Measurements from ENCODE around the gene GSTM2. TPM values are rescaled to one million over a fixed set of nuclear protein-coding genes. Genes with fewer than 3 reads are reported as not detected.

The GSTM2 gene
- total RNA-seq, 1 donor from 2014 or later, result 46.7 TPM

GRCh38 chr1:109713636-109714035, 45.8 kb downstream of the GSTM2 start:
- DNase-seq (ENCODE audit: low spot score), result no peak

- DNase-seq (ENCODE audit: low spot score), result no peak
Measured at GRCh38 chr1:109714661-109715372, 47.0 kb downstream of the GSTM2 start.

GRCh38 chr1:109716121-109716520, 48.3 kb downstream of the GSTM2 start:
- DNase-seq (ENCODE audit: low spot score), result no peak

- no peak for DNase-seq (ENCODE audit: low spot score)
Measured at GRCh38 chr1:109716570-109717090, 48.8 kb downstream of the GSTM2 start.

- DNase-seq (ENCODE audit: low spot score), result no peak
Measured at GRCh38 chr1:109717729-109718128, 49.9 kb downstream of the GSTM2 start.

- no peak for DNase-seq (ENCODE audit: low spot score)
Measured at GRCh38 chr1:109718495-109718894, 50.6 kb downstream of the GSTM2 start.

GRCh38 chr1:109719337-109719837, 51.5 kb downstream of the GSTM2 start:
- DNase-seq (ENCODE audit: low spot score), result no peak

- no peak for DNase-seq (ENCODE audit: low spot score)
Measured at GRCh38 chr1:109721042-109721441, 53.2 kb downstream of the GSTM2 start.

- DNase-seq (ENCODE audit: low spot score), result no peak
Measured at GRCh38 chr1:109721971-109722370, 54.1 kb downstream of the GSTM2 start.

- DNase-seq (ENCODE audit: low spot score), result peak; percentile 61
Measured at GRCh38 chr1:109722908-109723691, 55.2 kb downstream of the GSTM2 start.

Other genes starting within 250 kb of the GSTM2 start
- gene PSMA5, start 241.6 kb upstream of the GSTM2 start, total RNA-seq (ENCODE audit: insufficient read depth, low replicate concordance), result 23.1 TPM
- gene SYPL2, start 201.5 kb upstream of the GSTM2 start, total RNA-seq (ENCODE audit: insufficient read depth, low replicate concordance), result not detected
- 0.24 TPM for gene ATXN7L2, start 184.2 kb upstream of the GSTM2 start, total RNA-seq (ENCODE audit: insufficient read depth, low replicate concordance)
- 6.7 TPM for gene CYB561D1, start 174.0 kb upstream of the GSTM2 start, total RNA-seq (ENCODE audit: insufficient read depth, low replicate concordance)
- gene AMIGO1, start 158.3 kb upstream of the GSTM2 start, total RNA-seq (ENCODE audit: insufficient read depth, low replicate concordance), result 7.9 TPM
- gene GPR61, start 128.2 kb upstream of the GSTM2 start, total RNA-seq (ENCODE audit: insufficient read depth, low replicate concordance), result 3.1 TPM
- gene GNAI3, start 119.4 kb upstream of the GSTM2 start, total RNA-seq (ENCODE audit: insufficient read depth, low replicate concordance), result 16.9 TPM
- gene GNAT2, start 48.4 kb upstream of the GSTM2 start, total RNA-seq (ENCODE audit: insufficient read depth, low replicate concordance), result not detected
- gene AMPD2, start 48.2 kb upstream of the GSTM2 start, total RNA-seq (ENCODE audit: insufficient read depth, low replicate concordance), result 76.8 TPM
- gene GSTM4, start 12.0 kb upstream of the GSTM2 start, total RNA-seq (ENCODE audit: insufficient read depth, low replicate concordance), result 6.5 TPM
- 23.8 TPM for gene GSTM1, start 19.8 kb downstream of the GSTM2 start, total RNA-seq (ENCODE audit: insufficient read depth, low replicate concordance)
- gene GSTM5, start 44.2 kb downstream of the GSTM2 start, total RNA-seq (ENCODE audit: insufficient read depth, low replicate concordance), result 12.0 TPM
- gene GSTM3, start 73.0 kb downstream of the GSTM2 start, total RNA-seq (ENCODE audit: insufficient read depth, low replicate concordance), result 82.6 TPM
- not detected for gene EPS8L3, start 95.9 kb downstream of the GSTM2 start, total RNA-seq (ENCODE audit: insufficient read depth, low replicate concordance)
- gene CSF1, start 242.8 kb downstream of the GSTM2 start, total RNA-seq (ENCODE audit: insufficient read depth, low replicate concordance), result 5.8 TPM

All from umbilical cord (tissue), 2 donors.